Neural crest cell (in vitro differentiated cells): ENCODE data around the gene CNTN5. TPM values are rescaled to one million over a fixed set of nuclear protein-coding genes. Genes with fewer than 3 reads are reported as not detected.

ENCODE experiments used
- DNase-seq: peaks from one replicate; pipeline ENCODE4 v3.0.0; 2021; ENCODE audit warnings: low read depth, mixed read lengths, low spot score
- H3K27ac Mint-ChIP-seq: one replicate; pipeline ENCODE4 v1.8.0; 2021; ENCODE audit warnings: mild to moderate bottlenecking, mixed read lengths; ENCODE audit not compliant: unreplicated experiment
- H3K27me3 Mint-ChIP-seq: 2 replicates; pipeline ENCODE4 v1.8.0; 2021; ENCODE audit warnings: low read depth, mild to moderate bottlenecking, mixed read lengths
- H3K36me3 Mint-ChIP-seq: 2 replicates; pipeline ENCODE4 v1.8.0; 2021; ENCODE audit warnings: low read depth, mild to moderate bottlenecking, mixed read lengths
- H3K4me1 Mint-ChIP-seq: 2 replicates; pipeline ENCODE4 v1.8.0; 2021; ENCODE audit warnings: mixed read lengths
- H3K4me3 Mint-ChIP-seq: one replicate; pipeline ENCODE4 v1.8.0; 2021; ENCODE audit warnings: mild to moderate bottlenecking, mixed read lengths
- H3K9me3 Mint-ChIP-seq: 2 replicates; pipeline ENCODE4 v1.8.0; 2021; ENCODE audit warnings: mixed read lengths
- total RNA-seq: library from RNA; stranded (reverse); gene quantifications from 2 replicates; pipeline ENCODE4 v1.2.1, GENCODE V29; 2021
- TF ChIP-seq, protein P1 (sequence below): fragments of 200-600 bp; sonication (generic); conservative IDR thresholded peaks from 2 replicates; pipeline ENCODE4 v1.5.0; 2021; ENCODE audit warnings: antibody characterized with exemption, mild to moderate bottlenecking

The CNTN5 gene
- total RNA-seq, 1 donor from 2014 or later = not detected

DNA sequence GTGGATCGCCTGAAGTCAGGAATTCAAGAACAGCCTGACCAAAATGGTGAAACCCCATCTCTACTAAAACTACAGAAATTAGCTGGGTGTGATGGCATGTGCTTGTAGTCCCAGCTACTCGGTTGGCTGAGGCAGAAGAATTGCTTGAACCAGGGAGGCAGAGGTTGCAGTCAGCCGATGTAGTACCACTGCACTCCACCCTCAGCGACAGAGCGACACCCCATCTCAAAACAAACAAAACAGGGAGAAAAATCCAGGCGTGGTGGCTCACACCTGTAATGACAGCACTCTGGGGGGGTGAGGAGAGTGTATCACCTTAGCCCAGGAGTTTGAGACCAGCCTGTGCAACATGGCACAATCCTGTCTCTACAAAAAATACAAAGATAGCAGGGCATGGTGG lies 864.0 kb downstream of the CNTN5 start:
- no peak overlapping the region for H3K4me3 Mint-ChIP-seq
- no peak for DNase-seq
- TF ChIP-seq, protein P1, sequence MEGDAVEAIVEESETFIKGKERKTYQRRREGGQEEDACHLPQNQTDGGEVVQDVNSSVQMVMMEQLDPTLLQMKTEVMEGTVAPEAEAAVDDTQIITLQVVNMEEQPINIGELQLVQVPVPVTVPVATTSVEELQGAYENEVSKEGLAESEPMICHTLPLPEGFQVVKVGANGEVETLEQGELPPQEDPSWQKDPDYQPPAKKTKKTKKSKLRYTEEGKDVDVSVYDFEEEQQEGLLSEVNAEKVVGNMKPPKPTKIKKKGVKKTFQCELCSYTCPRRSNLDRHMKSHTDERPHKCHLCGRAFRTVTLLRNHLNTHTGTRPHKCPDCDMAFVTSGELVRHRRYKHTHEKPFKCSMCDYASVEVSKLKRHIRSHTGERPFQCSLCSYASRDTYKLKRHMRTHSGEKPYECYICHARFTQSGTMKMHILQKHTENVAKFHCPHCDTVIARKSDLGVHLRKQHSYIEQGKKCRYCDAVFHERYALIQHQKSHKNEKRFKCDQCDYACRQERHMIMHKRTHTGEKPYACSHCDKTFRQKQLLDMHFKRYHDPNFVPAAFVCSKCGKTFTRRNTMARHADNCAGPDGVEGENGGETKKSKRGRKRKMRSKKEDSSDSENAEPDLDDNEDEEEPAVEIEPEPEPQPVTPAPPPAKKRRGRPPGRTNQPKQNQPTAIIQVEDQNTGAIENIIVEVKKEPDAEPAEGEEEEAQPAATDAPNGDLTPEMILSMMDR = no peak
- H3K27ac Mint-ChIP-seq = no peak overlapping the region
- no peaks in the 10 kb centered on the region for H3K4me1 Mint-ChIP-seq
- no peaks in the 10 kb centered on the region for H3K36me3 Mint-ChIP-seq
- no peaks in the 10 kb centered on the region for H3K27me3 Mint-ChIP-seq
- no peaks in the 10 kb centered on the region for H3K9me3 Mint-ChIP-seq

- H3K36me3 Mint-ChIP-seq = no peaks in the 10 kb centered on the region
- TF ChIP-seq, protein P1 = no peak
- no peak overlapping the region for H3K4me3 Mint-ChIP-seq
- H3K9me3 Mint-ChIP-seq = no peaks in the 10 kb centered on the region
- DNase-seq = no peak
- no peak overlapping the region for H3K27ac Mint-ChIP-seq
- no peaks in the 10 kb centered on the region for H3K4me1 Mint-ChIP-seq
- H3K27me3 Mint-ChIP-seq = no peaks in the 10 kb centered on the region
Observed at GRCh38 chr11:99887481-99887880, 866.7 kb downstream of the CNTN5 start.

GRCh38 chr11:99893811-99894210 lies 873.1 kb downstream of the CNTN5 start:
- peaks cover 6% of the 10 kb centered on the region for H3K9me3 Mint-ChIP-seq
- no peak overlapping the region for H3K27ac Mint-ChIP-seq
- H3K4me3 Mint-ChIP-seq = no peak overlapping the region
- no peaks in the 10 kb centered on the region for H3K36me3 Mint-ChIP-seq
- H3K4me1 Mint-ChIP-seq = no peaks in the 10 kb centered on the region
- no peaks in the 10 kb centered on the region for H3K27me3 Mint-ChIP-seq
- no peak for DNase-seq
- TF ChIP-seq, protein P1 = no peak

DNA sequence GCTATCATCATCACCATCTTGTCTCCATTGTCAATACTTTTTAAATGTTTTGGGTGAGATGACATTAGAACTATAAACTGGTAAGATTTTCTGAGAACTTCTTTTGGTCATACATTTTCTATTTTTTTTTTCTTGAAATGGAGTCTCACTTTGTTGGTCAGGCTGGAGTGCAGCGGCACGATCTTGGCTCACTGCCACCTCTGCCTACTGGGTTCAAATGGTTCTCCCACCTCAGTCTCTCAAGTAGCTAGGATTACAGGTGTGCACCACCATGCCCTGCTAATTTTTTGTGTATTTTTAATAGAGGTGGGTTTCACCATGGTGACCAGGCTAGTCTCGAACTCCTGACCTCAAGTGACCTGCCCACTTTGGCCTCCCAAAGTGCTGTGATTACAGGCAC lies 880.4 kb downstream of the CNTN5 start:
- TF ChIP-seq, protein P1 = no peak
- no peak overlapping the region for H3K4me3 Mint-ChIP-seq
- DNase-seq = no peak
- no peak overlapping the region for H3K27ac Mint-ChIP-seq
- H3K36me3 Mint-ChIP-seq = peaks cover 3% of the 10 kb centered on the region
- H3K4me1 Mint-ChIP-seq = no peaks in the 10 kb centered on the region
- H3K9me3 Mint-ChIP-seq = peaks cover 24% of the 10 kb centered on the region
- H3K27me3 Mint-ChIP-seq = no peaks in the 10 kb centered on the region

DNA sequence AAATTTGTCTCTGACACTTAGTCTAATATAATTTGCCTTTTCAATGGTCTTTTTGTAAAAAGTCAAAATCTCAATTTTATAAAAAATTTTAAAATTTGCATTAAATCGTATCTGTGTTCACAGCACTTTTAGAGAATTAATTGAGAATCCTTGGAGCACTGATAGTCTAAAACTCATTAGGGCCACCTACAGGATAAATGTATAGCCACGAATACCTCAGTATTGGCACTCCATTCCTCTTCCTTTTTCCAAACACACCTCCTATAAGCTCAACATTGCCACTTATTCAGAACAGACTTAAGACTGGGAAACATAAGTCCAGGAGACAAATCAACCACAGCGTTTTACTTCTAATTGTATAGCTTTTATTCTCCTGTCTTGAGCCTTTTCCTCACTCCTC lies 890.4 kb downstream of the CNTN5 start:
- H3K27ac Mint-ChIP-seq = no peak overlapping the region
- no peaks in the 10 kb centered on the region for H3K4me1 Mint-ChIP-seq
- no peaks in the 10 kb centered on the region for H3K36me3 Mint-ChIP-seq
- H3K27me3 Mint-ChIP-seq = no peaks in the 10 kb centered on the region
- no peaks in the 10 kb centered on the region for H3K9me3 Mint-ChIP-seq
- TF ChIP-seq, protein P1 = peak; percentile 21
- no peak overlapping the region for H3K4me3 Mint-ChIP-seq
- no peak for DNase-seq

DNA sequence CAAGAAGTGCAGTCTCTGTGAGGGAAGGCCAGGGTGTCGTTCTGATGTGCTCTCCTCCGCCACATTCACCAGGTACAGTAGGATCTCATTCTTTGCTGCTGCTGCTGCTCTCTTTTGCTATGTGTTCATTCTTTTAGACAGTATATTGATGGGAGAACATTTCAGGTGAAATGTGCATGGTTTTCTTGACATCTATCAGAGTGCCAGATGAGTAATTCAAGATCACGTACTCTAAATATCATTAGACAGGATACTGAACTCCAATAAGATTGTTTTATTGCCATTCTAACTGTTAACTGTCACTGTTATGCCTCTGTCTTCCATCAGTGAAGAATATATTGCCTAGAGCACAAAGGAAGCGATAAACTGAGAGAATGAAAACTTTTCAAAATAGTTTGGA lies 895.3 kb downstream of the CNTN5 start:
- H3K4me1 Mint-ChIP-seq = no peaks in the 10 kb centered on the region
- DNase-seq = no peak
- H3K4me3 Mint-ChIP-seq = no peak overlapping the region
- H3K27me3 Mint-ChIP-seq = no peaks in the 10 kb centered on the region
- TF ChIP-seq, protein P1 = no peak
- H3K36me3 Mint-ChIP-seq = no peaks in the 10 kb centered on the region
- no peak overlapping the region for H3K27ac Mint-ChIP-seq
- H3K9me3 Mint-ChIP-seq = peaks cover 18% of the 10 kb centered on the region
